GM12892 (cell line): ENCODE measurements around the gene ZCWPW2.
A peak's percentile ranks its signal among the peaks of the same experiment; 100 is the strongest.

Source experiments
- DNase-seq: peaks from one replicate; pipeline ENCODE4 v3.0.0; 2011; ENCODE audit not compliant: insufficient read length
- FAIRE-seq: peaks from 2 replicates; lab custom pipeline; 2011; peaks lifted over from hg19 to GRCh38; lab: Jason Lieb, UNC
- POLR2A ChIP-seq: IDR thresholded peaks from 2 replicates; pipeline ENCODE4 v1.6.1; 2011; ENCODE audit warnings: low read depth, low read length, control low read depth
- POLR2AphosphoS5 ChIP-seq: IDR thresholded peaks from 2 replicates; pipeline ENCODE4 v1.6.1; 2011; ENCODE audit warnings: low read depth, low read length, control low read depth
- TAF1 ChIP-seq: IDR thresholded peaks from 2 replicates; pipeline ENCODE4 v1.6.1; 2011; ENCODE audit warnings: low read depth, mild to moderate bottlenecking, control low read depth, low read length, borderline replicate concordance

ZCWPW2 gene

GRCh38 chr3:28328188-28329151, 20.1 kb upstream of the ZCWPW2 start:
- FAIRE-seq, result no peak
- no peak for TF ChIP-seq TAF1
- no peak for TF ChIP-seq POLR2AphosphoS5
- no peak for TF ChIP-seq POLR2A
- DNase-seq, result no peak

GRCh38 chr3:28334552-28334951, 14.0 kb upstream of the ZCWPW2 start:
- DNase-seq, result no peak
- no peak for TF ChIP-seq POLR2AphosphoS5
- no peak for TF ChIP-seq TAF1
- no peak for TF ChIP-seq POLR2A
- FAIRE-seq, result no peak

GRCh38 chr3:28335246-28335645, 13.3 kb upstream of the ZCWPW2 start:
- DNase-seq (no peak), FAIRE-seq (peak; percentile 56)
- TF ChIP-seq POLR2A, result no peak
- no peak for TF ChIP-seq POLR2AphosphoS5
- no peak for TF ChIP-seq TAF1

GRCh38 chr3:28337230-28337629, 11.3 kb upstream of the ZCWPW2 start:
- TF ChIP-seq POLR2AphosphoS5 (no peak), POLR2A (no peak), TAF1 (no peak)
- DNase-seq (no peak), FAIRE-seq (no peak)

- FAIRE-seq, result no peak
- no peak for DNase-seq
- TF ChIP-seq POLR2AphosphoS5, result no peak
- TF ChIP-seq TAF1, result no peak
- TF ChIP-seq POLR2A, result no peak
These were observed 5.4 kb upstream of the ZCWPW2 start for GRCh38 chr3:28343144-28343543.

- DNase-seq (no peak), FAIRE-seq (no peak)
- TF ChIP-seq POLR2A, result no peak
- no peak for TF ChIP-seq POLR2AphosphoS5
- TF ChIP-seq TAF1, result no peak
These were observed 2.8 kb upstream of the ZCWPW2 start for GRCh38 chr3:28345690-28346089.

GRCh38 chr3:28347374-28348264, 902 bp upstream of the ZCWPW2 start:
- FAIRE-seq (peak; percentile 77), DNase-seq (no peak)
- TF ChIP-seq TAF1, result no peak
- TF ChIP-seq POLR2AphosphoS5, result no peak
- no peak for TF ChIP-seq POLR2A

GRCh38 chr3:28348265-28348628, 274 bp upstream of the ZCWPW2 start:
- FAIRE-seq (no peak), DNase-seq (no peak)
- no peak for TF ChIP-seq TAF1
- no peak for TF ChIP-seq POLR2A
- no peak for TF ChIP-seq POLR2AphosphoS5

GRCh38 chr3:28349469-28350000, 1.0 kb downstream of the ZCWPW2 start:
- no peak for TF ChIP-seq TAF1
- no peak for TF ChIP-seq POLR2A
- no peak for TF ChIP-seq POLR2AphosphoS5
- FAIRE-seq, result no peak
- DNase-seq, result no peak

GRCh38 chr3:28376424-28376823, 27.9 kb downstream of the ZCWPW2 start:
- TF ChIP-seq POLR2AphosphoS5 (no peak), POLR2A (no peak), TAF1 (no peak)
- DNase-seq (no peak), FAIRE-seq (no peak)

- DNase-seq (no peak), FAIRE-seq (no peak)
- TF ChIP-seq POLR2A (no peak), TAF1 (no peak), POLR2AphosphoS5 (no peak)
These were observed 37.5 kb downstream of the ZCWPW2 start for GRCh38 chr3:28386049-28386448.

- FAIRE-seq (no peak), DNase-seq (no peak)
- TF ChIP-seq POLR2A, result no peak
- TF ChIP-seq POLR2AphosphoS5, result no peak
- TF ChIP-seq TAF1, result no peak
These were observed 40.5 kb downstream of the ZCWPW2 start for GRCh38 chr3:28388978-28389377.

GRCh38 chr3:28399206-28399605, 50.7 kb downstream of the ZCWPW2 start:
- TF ChIP-seq POLR2A, result no peak
- no peak for TF ChIP-seq POLR2AphosphoS5
- no peak for TF ChIP-seq TAF1
- DNase-seq (no peak), FAIRE-seq (no peak)
